Stimulated activated CD8-positive, alpha-beta memory T cell treated with anti-CD3 and anti-CD28 coated beads, Interleukin-7, amount 100 ng/mL, for 4 hours (primary cell): ENCODE data around the gene B4GAT1.
"Not testable (repeated sequence)": the region's sequence is repeated elsewhere in the genome, so short reads cannot be mapped to it uniquely, and the experiment has no call there.

ENCODE experiments used
- DNase-seq, 2 donors: peaks; one replicate each; pipeline ENCODE4 v3.0.0-alpha.2; 2020; ENCODE audit warnings: low read depth in 2 of 2

Gene B4GAT1

GRCh38 chr11:66347425-66348276, at the start of gene B4GAT1:
Gene B4GAT1, minus strand, starts transcription at chr11:66347629. Its CDS starts 84 bp downstream, at chr11:66347545.
- peak; percentile 64 to 75 for DNase-seq

- DNase-seq: no peak
These were observed 46.5 kb upstream of the B4GAT1 start for GRCh38 chr11:66393954-66394353.

DNA sequence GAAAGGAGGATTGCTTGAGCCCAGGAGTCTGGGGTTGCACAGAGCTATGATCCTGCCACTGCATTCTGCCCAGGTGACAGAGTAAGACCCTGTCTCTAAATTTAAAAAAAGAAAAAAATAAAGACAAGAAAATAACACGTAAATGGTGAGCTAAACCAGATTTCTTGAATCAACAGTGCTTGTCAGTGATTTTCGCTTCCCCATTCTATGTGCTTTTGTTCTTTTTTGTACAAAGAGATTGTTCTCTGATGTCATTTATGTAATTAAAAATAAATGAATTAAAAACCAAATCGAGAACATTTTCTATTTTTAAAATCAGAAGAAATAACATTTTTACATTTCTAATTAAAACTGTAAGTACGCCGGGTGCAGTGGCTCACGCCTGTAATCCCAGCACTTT, 43.9 kb upstream of the B4GAT1 start:
- DNase-seq: no peak

DNA sequence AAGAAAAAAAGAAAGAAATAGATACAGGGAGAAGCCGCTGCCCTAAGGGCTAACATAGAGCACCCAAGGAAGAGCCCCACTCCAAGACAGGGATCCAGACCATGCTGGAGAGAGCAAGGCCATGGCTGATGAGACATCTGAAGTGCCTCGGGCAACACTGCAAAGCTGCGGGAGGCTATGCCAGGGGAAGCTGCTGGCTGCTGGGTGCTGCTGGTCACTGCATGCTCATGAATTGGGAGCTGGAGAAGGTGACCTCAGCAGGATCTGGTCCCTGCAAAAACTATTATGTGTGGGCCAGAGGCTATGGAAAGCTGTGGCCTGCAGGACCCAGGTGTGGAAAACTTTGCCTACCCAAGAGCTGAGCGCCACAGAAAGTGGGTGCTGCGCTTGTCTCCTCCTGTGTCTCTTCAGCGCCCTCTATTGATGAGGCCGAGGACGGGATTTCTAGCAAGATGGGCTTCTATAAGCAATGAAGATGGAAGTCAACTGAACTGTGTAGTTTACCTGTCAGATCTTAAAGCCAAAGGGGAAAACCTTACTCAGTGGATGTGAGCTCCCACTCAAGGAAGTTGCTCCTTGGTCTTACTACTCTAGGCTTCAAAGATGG, 41.5 kb upstream of the B4GAT1 start:
- peak; percentile 36 to 68 for DNase-seq

- DNase-seq: peak; percentile 58 to 73
These were observed 39.0 kb upstream of the B4GAT1 start for GRCh38 chr11:66386171-66387069.

- DNase-seq: not testable (repeated sequence)
These were observed 36.9 kb upstream of the B4GAT1 start for GRCh38 chr11:66384316-66384715.

GRCh38 chr11:66380264-66380663, 32.8 kb upstream of the B4GAT1 start:
- DNase-seq: not testable (repeated sequence)

GRCh38 chr11:66373690-66374287, 26.4 kb upstream of the B4GAT1 start:
- not testable (repeated sequence) for DNase-seq

DNA sequence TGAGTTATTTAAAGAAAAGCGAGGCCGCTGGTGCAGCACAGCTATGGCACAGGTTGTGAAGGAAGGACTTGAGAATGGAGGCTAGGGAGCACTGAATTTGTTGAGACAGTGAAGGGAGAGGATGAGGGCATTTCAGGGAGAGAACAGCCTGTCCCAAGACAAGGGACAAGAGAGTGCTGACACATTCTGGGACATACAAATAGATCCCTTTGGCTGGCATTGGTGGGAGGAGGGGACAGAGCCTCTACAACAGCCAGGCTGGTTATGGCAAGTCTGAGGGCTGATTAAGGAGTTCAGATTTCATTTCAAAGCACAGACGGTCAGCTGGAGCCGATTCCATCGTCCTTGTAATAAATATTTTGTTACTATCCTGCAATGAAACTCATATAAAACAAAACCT, 25.8 kb upstream of the B4GAT1 start:
- no peak for DNase-seq

GRCh38 chr11:66371627-66372415, 24.4 kb upstream of the B4GAT1 start, which contains the start of gene SLC29A2:
Gene SLC29A2, minus strand, starts transcription at chr11:66371760. Its CDS starts 169 bp downstream, at chr11:66371591.
- DNase-seq: peak; percentile 57 to 82

DNA sequence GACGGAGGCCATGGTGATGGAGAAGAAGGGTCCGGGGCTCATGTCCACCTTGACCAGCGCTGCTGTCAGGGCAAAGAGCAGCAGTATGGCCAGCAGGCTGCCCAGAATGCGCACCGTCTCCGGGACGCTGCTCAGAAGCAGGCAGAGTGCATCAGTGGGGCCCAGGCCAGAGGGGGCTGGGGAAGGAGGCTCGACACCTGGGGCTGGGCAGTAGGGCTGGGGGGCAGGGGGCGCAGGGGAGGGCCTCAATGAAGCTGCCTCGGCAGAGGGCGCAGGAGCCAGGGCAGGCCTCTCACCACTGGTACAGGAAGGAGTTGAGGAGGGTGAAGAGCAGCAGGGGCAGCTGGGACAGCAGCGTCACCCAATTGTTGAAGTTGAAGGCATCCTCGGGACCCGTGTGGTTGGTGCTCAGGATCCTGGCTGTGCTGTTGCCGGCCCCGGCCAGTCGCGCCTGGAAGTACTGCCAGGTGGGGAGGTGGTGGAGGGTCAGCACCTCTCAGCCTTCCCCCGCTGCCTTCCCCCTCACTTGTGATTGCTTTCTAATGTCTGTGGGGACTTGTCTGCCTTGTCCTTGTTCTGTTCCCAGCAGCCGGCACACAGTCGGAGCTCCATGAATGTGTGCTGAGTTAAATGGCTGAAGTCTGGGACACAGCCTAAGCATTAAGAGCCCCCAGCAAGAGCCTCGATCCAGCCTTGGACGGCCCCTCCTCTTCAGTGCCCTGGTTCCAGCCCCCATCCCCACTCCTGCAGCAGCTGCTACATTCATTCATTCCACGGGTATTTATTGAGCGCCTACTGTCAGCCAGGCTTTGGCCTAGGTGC, 21.9 kb upstream of the B4GAT1 start:
- DNase-seq: no peak

- no peak for DNase-seq
These were observed 21.1 kb upstream of the B4GAT1 start for GRCh38 chr11:66368484-66368883.

GRCh38 chr11:66367561-66368312, 20.3 kb upstream of the B4GAT1 start:
- DNase-seq: no peak

DNA sequence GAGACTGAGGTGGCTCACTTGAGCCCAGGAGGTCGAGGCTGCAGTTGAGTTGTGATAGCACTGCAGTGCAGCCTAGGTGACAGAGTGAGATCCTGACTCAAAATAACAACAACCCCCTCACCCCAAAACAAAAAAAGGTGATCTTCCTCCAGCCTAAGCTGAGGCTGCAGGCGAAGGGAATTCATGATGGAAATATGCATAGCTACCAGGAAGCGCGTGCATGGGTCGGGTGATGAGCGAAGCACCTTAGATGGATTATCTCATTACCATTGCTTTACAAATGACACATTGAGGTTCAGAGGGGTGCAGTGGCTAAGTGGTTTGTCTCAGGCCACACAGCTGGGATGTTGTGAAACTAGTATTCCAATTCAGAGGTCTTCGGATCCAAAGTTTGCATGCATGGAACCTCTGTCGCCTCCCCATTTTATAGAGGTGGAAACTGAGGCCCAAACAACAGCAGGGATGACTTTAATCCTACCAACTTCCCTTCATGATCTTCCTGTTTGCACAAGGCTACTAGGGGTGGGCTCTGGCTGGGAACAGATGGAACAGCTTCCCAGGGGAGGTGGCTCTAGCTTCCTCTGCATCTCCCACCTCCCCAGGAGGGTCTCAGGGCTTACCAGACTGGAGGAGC, 19.5 kb upstream of the B4GAT1 start:
- DNase-seq: no peak

GRCh38 chr11:66365711-66366619, 18.5 kb upstream of the B4GAT1 start:
- no peak for DNase-seq

DNA sequence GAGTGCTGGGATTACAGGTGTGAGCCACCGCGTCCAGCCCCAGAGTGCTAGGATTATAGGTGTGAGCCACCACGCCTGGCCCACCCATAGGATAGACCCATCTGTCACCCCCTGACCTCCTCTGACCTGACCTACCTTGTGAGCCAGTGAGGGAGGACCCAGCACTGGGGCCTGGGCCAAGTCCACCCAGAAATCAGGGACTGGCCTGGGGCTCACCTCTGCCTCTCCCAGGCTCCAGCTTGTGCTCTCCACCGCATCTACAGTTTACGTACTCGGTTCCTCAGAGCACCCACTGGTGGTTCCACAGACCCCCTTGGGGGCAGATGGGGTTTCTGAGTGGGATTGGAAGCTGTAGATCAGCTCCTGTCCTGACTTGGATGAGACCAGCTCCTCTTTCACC, 17.7 kb upstream of the B4GAT1 start:
- DNase-seq: no peak

DNA sequence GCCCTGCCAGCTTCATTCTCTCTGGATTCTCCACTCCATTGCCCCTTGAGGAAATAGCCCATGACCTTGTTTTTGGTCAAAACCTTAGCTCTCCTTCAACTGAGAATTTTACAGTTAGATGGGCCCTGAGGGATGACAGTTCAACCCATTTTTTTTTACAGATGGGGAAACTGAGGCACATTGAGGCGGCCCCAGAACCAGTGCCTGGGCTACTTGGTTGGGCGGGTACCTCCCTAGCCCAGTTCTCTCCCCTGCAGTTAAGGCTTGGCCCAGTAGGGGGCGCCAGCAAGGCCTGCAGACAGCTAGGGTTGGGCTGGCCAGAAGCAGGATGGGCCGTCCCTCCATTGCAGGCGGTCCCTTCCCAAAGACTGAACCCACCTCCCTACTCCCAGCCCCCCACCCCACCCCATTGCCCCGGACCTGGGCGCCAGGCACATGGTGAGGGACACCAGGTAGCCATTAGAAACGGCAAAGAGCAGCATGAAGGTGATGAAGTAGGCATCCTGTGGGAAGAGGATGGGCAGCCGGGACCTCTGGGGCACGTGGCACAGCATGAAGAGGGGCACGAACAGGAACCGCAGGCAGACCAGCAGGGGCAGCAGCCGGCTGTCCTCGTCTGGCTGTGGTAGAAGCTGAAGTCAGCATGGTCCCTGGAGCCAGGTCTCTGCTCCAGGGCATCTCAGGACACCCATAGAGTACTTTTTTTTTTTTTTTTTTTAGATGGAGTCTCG, 16.5 kb upstream of the B4GAT1 start:
- DNase-seq: peak; percentile 26 to 32
